ENCODE data around the gene TLNRD1.

Gene TLNRD1

DNA sequence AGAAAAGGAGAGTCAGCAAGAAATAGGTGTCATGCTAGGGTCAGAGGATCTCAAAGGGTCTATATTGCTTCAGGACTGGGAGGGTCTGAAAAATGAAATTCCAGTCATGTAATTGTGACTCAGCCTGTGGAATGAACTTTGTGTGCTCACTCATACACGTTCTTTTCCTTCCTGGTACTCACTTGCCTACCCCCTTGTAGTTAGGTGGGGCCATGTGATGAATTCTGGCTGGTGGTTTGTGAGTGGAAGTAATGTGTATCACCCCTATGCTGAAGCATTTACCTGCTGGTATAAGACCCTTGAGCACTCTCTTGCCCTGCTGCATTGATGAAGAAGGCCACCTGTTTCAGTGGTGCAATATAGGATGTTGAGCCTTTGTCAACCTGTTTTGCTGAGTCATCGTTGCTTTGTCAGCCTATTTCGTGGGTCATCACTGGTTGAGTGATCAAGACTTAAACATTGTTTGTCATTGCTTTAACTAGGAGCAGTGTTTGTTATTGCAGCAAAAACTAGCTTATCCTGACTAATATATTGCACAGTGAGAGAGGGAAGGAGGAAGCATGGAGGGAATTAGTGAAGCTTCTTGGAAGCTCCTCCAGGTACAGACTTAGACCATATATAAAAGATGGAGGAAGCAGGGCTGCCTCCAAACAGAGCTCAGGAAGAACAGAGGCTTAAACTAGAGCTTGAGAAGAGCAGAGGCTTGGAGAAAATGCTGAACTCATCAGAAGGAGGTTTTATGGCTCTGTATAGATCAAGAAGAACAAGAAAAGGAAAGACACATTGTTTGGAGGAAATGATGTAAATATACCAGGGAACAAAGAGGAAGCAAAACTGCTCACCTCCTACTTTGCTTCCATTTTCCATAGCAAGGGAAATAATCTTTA, 28.9 kb downstream of the TLNRD1 start:
- peak; percentile 10 for DNase-seq (ENCODE audit: low spot score)

- DNase-seq (ENCODE audit: low spot score), result no peak
Observed at GRCh38 chr15:81030301-81030750, 29.6 kb downstream of the TLNRD1 start.

GRCh38 chr15:81031203-81031602, 30.5 kb downstream of the TLNRD1 start:
- DNase-seq (ENCODE audit: low spot score), result no peak

- DNase-seq (ENCODE audit: low spot score), result no peak
Observed at GRCh38 chr15:81032355-81032754, 31.6 kb downstream of the TLNRD1 start.

DNA sequence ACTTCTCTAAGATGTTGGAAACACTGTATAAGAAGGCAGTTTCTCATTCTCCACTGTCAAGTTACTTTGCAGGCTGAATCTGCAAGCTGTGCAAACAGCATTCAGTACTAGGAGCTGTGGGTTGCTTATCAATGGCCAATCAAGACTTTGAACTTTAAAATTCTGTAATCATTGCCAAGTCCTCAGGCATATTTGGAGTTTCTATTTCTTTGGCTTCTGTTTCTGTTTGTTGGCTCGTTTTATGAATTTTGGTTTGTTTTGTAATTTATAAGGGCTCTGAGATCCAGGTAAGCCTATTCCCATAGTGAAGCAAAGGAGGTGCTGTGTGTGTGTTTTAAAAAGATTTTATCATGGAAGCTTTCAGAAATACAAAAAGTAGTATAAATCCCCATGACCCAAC, 32.1 kb downstream of the TLNRD1 start:
- DNase-seq (ENCODE audit: low spot score), result no peak

DNA sequence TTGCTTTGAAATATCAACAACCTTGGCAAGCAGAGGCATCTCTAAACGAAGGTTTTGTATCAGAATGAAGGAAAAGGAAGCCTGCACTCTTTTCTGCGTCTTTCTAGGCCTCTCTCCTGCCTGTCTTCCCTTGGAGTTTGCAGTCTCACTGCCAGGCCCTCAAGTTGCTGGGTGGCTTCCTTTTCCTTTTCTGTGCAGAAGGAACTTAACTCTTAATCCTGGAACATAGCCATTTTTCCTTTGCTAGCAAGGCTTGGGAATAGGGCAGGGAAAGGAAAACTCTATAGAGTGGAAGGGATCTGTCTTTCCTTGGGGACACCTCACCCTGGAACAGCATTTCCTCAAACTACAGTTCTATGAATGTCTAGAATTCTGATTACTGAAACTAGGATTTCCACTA, 32.8 kb downstream of the TLNRD1 start:
- no peak for DNase-seq (ENCODE audit: low spot score)

DNA sequence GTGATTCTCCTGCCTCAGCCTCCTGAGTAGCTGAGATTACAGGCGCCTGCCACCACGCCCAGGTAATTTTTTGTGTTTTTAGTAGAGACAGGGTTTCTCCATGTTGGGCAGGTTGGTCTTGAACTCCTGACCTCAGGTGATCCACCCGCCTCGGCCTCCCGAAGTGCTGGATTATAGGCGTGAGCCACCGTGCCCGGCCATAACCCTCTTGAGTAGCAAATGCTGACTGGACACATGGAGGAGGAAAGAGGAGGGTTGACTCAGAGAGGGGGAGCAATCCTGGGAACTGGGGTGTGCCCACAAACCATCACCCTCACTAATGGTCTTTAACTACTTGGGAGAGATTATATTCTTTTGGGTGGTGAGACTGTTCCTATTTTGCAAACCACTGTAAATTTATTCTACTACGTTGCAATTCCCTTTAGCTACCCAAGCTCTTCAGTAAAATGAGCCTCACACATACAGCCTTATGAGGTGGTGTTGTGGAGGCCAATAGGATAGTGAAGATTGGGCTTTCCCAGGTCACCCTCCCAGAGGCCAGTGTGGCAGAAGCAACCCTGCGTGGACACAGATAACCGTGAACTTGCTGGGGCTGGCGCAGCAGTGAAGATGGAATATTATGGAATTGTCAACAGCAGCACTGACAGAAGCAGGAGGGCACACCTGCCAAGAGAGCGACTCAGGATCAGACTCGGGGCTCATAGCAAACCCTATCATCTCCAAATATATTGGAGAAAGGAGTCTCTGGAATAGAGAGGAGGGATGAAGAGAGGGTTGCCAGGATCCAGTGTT, 37.4 kb downstream of the TLNRD1 start:
- no peak for DNase-seq (ENCODE audit: low spot score)

GRCh38 chr15:81038975-81039607, 38.4 kb downstream of the TLNRD1 start:
- DNase-seq (ENCODE audit: low spot score), result no peak

- no peak for DNase-seq (ENCODE audit: low spot score)
Observed at GRCh38 chr15:81040757-81041156, 40.0 kb downstream of the TLNRD1 start.

GRCh38 chr15:81043281-81043934, 42.7 kb downstream of the TLNRD1 start:
- no peak for DNase-seq (ENCODE audit: low spot score)

- no peak for DNase-seq (ENCODE audit: low spot score)
Observed at GRCh38 chr15:81043935-81044575, 43.3 kb downstream of the TLNRD1 start.

DNA sequence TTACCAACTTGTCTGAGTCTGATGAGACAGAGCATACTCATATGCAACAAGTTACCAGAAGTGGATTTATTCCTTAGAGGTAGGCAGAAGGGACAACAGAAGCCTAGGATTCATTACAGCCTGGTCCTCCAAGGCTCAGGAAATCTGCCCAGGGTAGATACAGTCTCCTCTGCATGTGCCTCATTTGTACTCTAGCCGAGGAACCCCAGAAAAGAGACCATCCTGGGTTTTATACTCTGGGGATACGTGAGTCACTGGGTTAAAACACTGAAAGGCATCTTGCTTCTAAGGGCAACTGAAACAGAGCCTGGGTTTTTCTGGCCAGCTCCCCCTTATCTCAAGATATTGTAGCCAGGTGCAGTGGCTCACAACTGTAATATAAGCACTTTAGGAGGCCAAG, 45.6 kb downstream of the TLNRD1 start:
- no peak for DNase-seq (ENCODE audit: low spot score)

DNA sequence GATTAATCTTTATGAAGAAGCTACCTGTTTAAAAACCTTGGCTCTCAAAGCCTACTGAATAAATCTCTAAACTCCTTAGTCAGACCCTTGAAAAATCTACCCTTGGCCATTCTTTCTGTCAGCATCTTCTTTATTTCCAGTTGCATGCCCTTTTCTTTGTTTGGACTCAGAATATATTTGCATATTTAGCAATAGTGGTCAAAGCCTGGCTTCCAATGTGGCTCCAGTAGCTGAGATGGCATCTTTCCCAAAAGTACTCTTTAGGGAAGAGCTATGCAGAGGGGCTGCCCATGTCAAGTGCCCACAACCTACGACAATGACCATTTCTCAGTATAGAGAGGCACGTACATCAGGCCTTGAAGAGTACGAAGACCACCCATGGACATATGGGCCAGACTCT, 47.2 kb downstream of the TLNRD1 start:
- DNase-seq (ENCODE audit: low spot score), result no peak

DNA sequence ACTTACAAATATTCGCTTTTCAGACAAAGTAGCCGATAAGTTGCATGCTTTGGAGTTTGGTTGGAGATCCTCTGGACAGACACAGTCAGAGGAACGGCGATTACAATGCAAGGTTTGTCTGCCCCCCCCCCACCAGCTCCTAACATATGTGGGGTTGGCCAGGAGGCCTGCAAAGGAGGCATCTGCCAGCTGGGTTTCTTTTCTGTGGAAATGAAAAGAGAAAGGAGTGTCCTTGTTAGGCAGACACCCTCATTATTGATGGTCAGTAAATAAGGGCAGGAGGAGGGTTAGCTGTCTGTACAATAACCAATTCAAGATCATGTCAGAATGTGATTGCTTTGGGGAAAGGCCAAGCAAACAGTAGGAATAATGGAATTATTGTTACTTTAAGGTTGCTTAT, 49.1 kb downstream of the TLNRD1 start:
- DNase-seq (ENCODE audit: low spot score), result no peak

- DNase-seq (ENCODE audit: low spot score), result no peak
Observed at GRCh38 chr15:81050259-81050658, 49.5 kb downstream of the TLNRD1 start.

DNA sequence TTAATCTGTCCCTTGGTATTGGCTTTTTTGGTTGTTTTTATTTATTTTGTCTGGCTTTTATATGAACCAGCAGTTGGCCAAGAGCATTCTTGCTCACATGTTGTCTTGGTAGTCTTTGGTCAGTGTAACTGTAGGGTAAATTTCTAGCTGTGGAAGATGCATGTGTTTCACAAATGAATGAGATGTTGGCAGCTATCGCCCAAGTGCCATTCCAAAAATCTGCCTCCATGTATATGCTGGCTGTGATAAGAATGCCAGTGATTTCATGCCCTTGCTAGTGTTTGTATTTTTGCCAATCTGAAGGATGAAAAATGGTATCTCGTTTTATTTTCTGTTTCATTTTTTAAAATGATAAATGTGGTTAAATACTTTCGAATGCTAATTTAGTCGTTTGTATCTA, 50.1 kb downstream of the TLNRD1 start:
- no peak for DNase-seq (ENCODE audit: low spot score)

DNA sequence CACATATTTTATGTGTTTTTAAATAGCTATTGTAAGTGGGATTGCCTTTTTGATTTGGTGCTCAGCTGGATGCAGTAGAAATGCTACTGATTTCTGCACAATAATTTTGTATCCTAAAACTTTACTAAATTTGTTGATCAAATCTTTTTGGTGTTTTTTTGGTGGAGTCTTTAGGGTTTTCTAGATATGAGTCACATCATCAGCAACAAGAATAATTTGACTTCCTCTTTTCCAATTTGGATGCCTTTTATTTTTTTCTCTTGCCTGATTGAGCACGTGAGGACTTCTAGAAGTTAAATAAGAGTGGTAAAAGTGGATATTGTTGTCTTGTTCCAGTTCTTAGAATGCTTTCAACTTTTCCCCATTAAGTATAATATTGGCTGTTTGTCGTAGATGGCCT, 51.3 kb downstream of the TLNRD1 start:
- no peak for DNase-seq (ENCODE audit: low spot score)

GRCh38 chr15:81053621-81054020, 52.9 kb downstream of the TLNRD1 start:
- no peak for DNase-seq (ENCODE audit: low spot score)

DNA sequence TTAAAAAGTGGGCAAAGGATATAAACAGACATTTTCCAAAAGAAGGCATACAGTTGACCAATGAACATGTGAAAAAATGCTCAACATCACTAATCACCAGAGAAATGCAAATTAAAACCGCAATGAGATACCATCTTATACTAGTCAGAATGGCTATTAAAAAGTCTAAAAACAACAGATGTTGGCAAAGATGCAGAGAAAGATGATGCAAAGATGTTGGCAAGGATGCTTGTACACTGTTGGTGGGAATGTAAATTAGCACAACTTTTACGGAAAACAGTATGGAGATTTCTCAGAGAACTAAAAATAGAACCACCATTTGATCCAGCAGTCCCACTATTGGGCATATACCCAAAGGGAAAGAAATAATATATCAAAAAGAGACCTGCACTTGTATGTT, 53.5 kb downstream of the TLNRD1 start:
- DNase-seq (ENCODE audit: low spot score), result no peak

All from AG08395 (cell line).